GM23338 (cell line): ENCODE measurements around the gene MRPS15. TPM values are rescaled to one million over a fixed set of nuclear protein-coding genes. Genes with fewer than 3 reads are reported as not detected.

Experiments used
- ATAC-seq: fragments of 200-7000 bp; cut with Tn5 transposase; 3 replicates; pipeline ENCODE4 v1.9.1; 2020
- DNase-seq: peaks from one replicate; pipeline ENCODE4 v3.0.0-alpha.2; 2015; ENCODE audit warnings: low spot score
- H2AFZ ChIP-seq: fragments of 200-600 bp; sonication (generic); 2 replicates; pipeline ENCODE4 v1.8.0; 2016; ENCODE audit warnings: antibody characterized with exemption, mild to moderate bottlenecking, moderate library complexity
- H3F3A ChIP-seq: fragments of 200-600 bp; sonication (generic); replicated peaks from 2 replicates; pipeline ENCODE4 v1.8.0; 2017; ENCODE audit warnings: antibody characterized with exemption, mixed run types, low read depth
- H3K27ac ChIP-seq: fragments of 200-600 bp; sonication (generic); 2 replicates; pipeline ENCODE4 v1.6.1; 2016; ENCODE audit warnings: low read depth
- H3K27me3 ChIP-seq: fragments of 200-600 bp; sonication (generic); 2 replicates; pipeline ENCODE4 v1.8.0; 2016; ENCODE audit warnings: mild to moderate bottlenecking, mixed run types, moderate library complexity; ENCODE audit not compliant: insufficient read depth
- H3K36me3 ChIP-seq: fragments of 200-600 bp; sonication (generic); 2 replicates; pipeline ENCODE4 v1.8.0; 2016; ENCODE audit warnings: mild to moderate bottlenecking; ENCODE audit not compliant: insufficient read depth
- H3K4me1 ChIP-seq: fragments of 200-600 bp; sonication (generic); 2 replicates; pipeline ENCODE4 v1.8.0; 2016; ENCODE audit warnings: mild to moderate bottlenecking, moderate library complexity; ENCODE audit not compliant: insufficient read depth
- H3K4me2 ChIP-seq: fragments of 200-600 bp; sonication (generic); 2 replicates; pipeline ENCODE4 v1.7.1; 2017; ENCODE audit warnings: mixed run types
- H3K4me3 ChIP-seq: fragments of 200-600 bp; sonication (generic); 2 replicates; pipeline ENCODE4 v1.6.1; 2016; ENCODE audit warnings: mixed run types
- H3K79me2 ChIP-seq: fragments of 200-600 bp; sonication (generic); replicated peaks from 2 replicates; pipeline ENCODE4 v1.8.0; 2017; ENCODE audit warnings: mild to moderate bottlenecking; ENCODE audit not compliant: insufficient read depth
- H3K9me2 ChIP-seq: fragments of 200-600 bp; sonication (generic); 2 replicates; pipeline ENCODE4 v1.8.0; 2017; ENCODE audit not compliant: insufficient read depth
- H4K20me1 ChIP-seq: fragments of 200-600 bp; sonication (generic); replicated peaks from 2 replicates; pipeline ENCODE4 v1.8.0; 2017; ENCODE audit warnings: mild to moderate bottlenecking; ENCODE audit not compliant: insufficient read depth
- H3K27ac Mint-ChIP-seq: 2 replicates; pipeline ENCODE4 v1.8.0; 2020; ENCODE audit warnings: inconsistent platforms, mild to moderate bottlenecking, moderate library complexity, mixed read lengths
- H3K27me3 Mint-ChIP-seq: 3 replicates; pipeline ENCODE4 v1.8.0; 2022; ENCODE audit warnings: low read depth, mild to moderate bottlenecking, moderate library complexity, mixed read lengths, inconsistent platforms; ENCODE audit not compliant: insufficient read depth, poor library complexity
- H3K36me3 Mint-ChIP-seq: 3 replicates; pipeline ENCODE4 v1.8.0; 2021; ENCODE audit warnings: low read depth, mild to moderate bottlenecking, inconsistent platforms, moderate library complexity, mixed read lengths
- H3K4me1 Mint-ChIP-seq: 3 replicates; pipeline ENCODE4 v1.8.0; 2020; ENCODE audit warnings: mild to moderate bottlenecking, inconsistent platforms, mixed read lengths
- H3K4me3 Mint-ChIP-seq: 3 replicates; pipeline ENCODE4 v1.8.0; 2021; ENCODE audit warnings: moderate library complexity, mild to moderate bottlenecking, inconsistent platforms, mixed read lengths
- H3K9me3 Mint-ChIP-seq: 3 replicates; pipeline ENCODE4 v1.8.0; 2020; ENCODE audit warnings: moderate library complexity, mild to moderate bottlenecking, inconsistent platforms, mixed read lengths
- CREB1 ChIP-seq: fragments of 250-450 bp; sonication (Bioruptor Pico); IDR thresholded peaks from 2 replicates; pipeline ENCODE4 v1.5.0; 2020; ENCODE audit warnings: low read depth, mild to moderate bottlenecking, moderate library complexity
- EZH2 ChIP-seq: fragments of 200-600 bp; sonication (generic); IDR thresholded peaks from one replicate; pipeline ENCODE4 v1.8.0; 2017; ENCODE audit warnings: antibody characterized with exemption, mild to moderate bottlenecking, low read depth; ENCODE audit not compliant: unreplicated experiment
- EZH2phosphoT487 ChIP-seq: fragments of 200-600 bp; sonication (generic); IDR thresholded peaks from one replicate; pipeline ENCODE4 v1.8.1; 2018; ENCODE audit warnings: antibody characterized with exemption; ENCODE audit not compliant: unreplicated experiment
- JUNB ChIP-seq: IDR thresholded peaks from one replicate; pipeline ENCODE4 v1.6.1; 2016; ENCODE audit warnings: antibody characterized with exemption; ENCODE audit not compliant: unreplicated experiment
- NANOG ChIP-seq: IDR thresholded peaks from 2 replicates; pipeline ENCODE4 v1.6.1; 2016; ENCODE audit warnings: antibody characterized with exemption, borderline replicate concordance
- POLR2AphosphoS5 ChIP-seq: IDR thresholded peaks from 2 replicates; pipeline ENCODE4 v1.6.1; 2016; ENCODE audit warnings: antibody characterized with exemption, low read depth
- STAT1 ChIP-seq: IDR thresholded peaks from one replicate; pipeline ENCODE4 v1.6.1; 2016; ENCODE audit warnings: antibody characterized with exemption; ENCODE audit not compliant: unreplicated experiment
- ZNF114 ChIP-seq: fragments of 250-450 bp; sonication (Bioruptor Pico); IDR thresholded peaks from 2 replicates; pipeline ENCODE4 v1.5.0; 2020; ENCODE audit warnings: mild to moderate bottlenecking, moderate library complexity
- ZNF331 ChIP-seq: fragments of 250-450 bp; sonication (Bioruptor Pico); IDR thresholded peaks from 2 replicates; pipeline ENCODE4 v1.5.0; 2020; ENCODE audit warnings: low read depth, mild to moderate bottlenecking, moderate library complexity
- polyA plus RNA-seq: library from polyadenylated mRNA; unstranded; fragments of >200 nt; fragmentation: Nextera tagmentation; extraction: Ambion mirVana; gene quantifications from 2 replicates; pipeline ENCODE4 v1.2.1, GENCODE V29; 2016
- total RNA-seq: library from RNA; depleted of rRNA; stranded (reverse); fragments of >200 nt; shearing (Covaris generic); gene quantifications from 2 replicates; pipeline ENCODE4 v1.2.3, GENCODE V29; 2014
- TF ChIP-seq, protein P1 (sequence below): IDR thresholded peaks from 2 replicates; pipeline ENCODE4 v1.6.1; 2016; ENCODE audit warnings: antibody characterized with exemption
- TF ChIP-seq, protein P2 (sequence below): IDR thresholded peaks from one replicate; pipeline ENCODE4 v1.6.1; 2018; ENCODE audit warnings: antibody characterized with exemption; ENCODE audit not compliant: unreplicated experiment
- TF ChIP-seq, protein P3 (sequence below): fragments of 250-450 bp; sonication (Bioruptor Pico); IDR thresholded peaks from 2 replicates; pipeline ENCODE4 v1.5.0; 2020; ENCODE audit warnings: mild to moderate bottlenecking, moderate library complexity
- TF ChIP-seq, protein P4 (sequence below), 2 experiments: fragments of 200-600 bp in 1 of 2; sonication (generic) in 1 of 2; conservative IDR thresholded peaks; 2 replicates each; pipeline versions ENCODE4 v1.5.1 to v1.6.1; 2016 to 2017; ENCODE audit warnings: antibody characterized with exemption in 2 of 2, low read depth in 2 of 2, mild to moderate bottlenecking in 2 of 2, moderate library complexity in 1 of 2

The MRPS15 gene
- total and polyA plus RNA-seq, 2 experiments from 2014 or later: 105 to 311 TPM

DNA sequence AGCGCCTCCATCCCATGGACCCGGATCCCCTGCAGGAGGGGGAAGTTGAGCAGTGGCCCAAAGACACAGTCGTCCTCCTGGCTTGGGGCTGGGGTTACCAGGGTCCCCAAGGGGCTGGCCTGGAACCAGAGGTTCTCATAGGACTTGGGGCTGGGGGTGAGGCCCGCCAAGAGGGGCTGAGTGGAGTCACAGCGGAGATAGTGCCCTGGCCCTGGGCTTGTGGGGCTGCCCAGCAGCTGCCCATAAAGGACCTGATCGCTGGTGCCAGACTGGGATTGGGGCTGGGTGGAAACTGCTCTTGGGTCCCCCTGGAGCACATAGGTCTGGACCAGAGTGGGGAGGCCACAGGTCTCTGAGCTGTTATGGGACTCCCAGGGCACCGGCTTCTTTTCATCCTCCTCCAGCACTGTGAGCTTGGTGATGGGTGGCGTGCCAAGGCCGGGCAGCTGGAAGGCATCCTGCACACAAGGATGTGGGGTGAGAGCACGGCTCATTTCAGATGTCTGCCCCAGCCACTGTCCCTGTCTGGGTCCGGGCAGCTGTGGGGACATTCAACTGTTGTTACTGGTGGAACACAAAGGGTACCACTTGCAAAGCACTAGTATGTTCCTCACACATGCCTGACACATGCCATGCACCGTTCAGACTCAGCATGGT, 2.3 kb upstream of the MRPS15 start:
- no peak overlapping the region for H3K27ac Mint-ChIP-seq
- H3K79me2 ChIP-seq: peaks cover 7% of the 10 kb centered on the region; the same call in 1 of the 2 replicates

More for the DNA sequence above, 2.3 kb upstream of the MRPS15 start:
- Histone ChIP-seq H3K4me1 (peaks cover 12% of the 10 kb centered on the region; the same call in 1 of the 2 replicates), H3K36me3 (peaks cover 4% of the 10 kb centered on the region; the same call in 1 of the 2 replicates), H4K20me1 (0 out of 2 replicates have a peak, but pooled peaks cover 5% of the 10 kb centered on the region), H3K4me2 (no peak overlapping the region), H3K27me3 (peaks cover 50% of the 10 kb centered on the region), H3F3A (peaks cover 5% of the 10 kb centered on the region), H3K4me3 (no peak overlapping the region), H3K9me2 (no peaks in the 10 kb centered on the region), H2AFZ (no peak overlapping the region), H3K27ac (no peak overlapping the region)
- Mint-ChIP-seq H3K4me3 (no peak overlapping the region), H3K4me1 (peaks cover 23% of the 10 kb centered on the region), H3K9me3 (no peaks in the 10 kb centered on the region), H3K36me3 (peaks cover 15% of the 10 kb centered on the region; the same call in 2 of the 3 replicates), H3K27me3 (peaks cover 42% of the 10 kb centered on the region)
- ATAC-seq (no peak), DNase-seq (no peak)
- no peak for TF ChIP-seq NANOG
- no peak for TF ChIP-seq EZH2phosphoT487
- no peak for TF ChIP-seq EZH2
- TF ChIP-seq, protein P1, sequence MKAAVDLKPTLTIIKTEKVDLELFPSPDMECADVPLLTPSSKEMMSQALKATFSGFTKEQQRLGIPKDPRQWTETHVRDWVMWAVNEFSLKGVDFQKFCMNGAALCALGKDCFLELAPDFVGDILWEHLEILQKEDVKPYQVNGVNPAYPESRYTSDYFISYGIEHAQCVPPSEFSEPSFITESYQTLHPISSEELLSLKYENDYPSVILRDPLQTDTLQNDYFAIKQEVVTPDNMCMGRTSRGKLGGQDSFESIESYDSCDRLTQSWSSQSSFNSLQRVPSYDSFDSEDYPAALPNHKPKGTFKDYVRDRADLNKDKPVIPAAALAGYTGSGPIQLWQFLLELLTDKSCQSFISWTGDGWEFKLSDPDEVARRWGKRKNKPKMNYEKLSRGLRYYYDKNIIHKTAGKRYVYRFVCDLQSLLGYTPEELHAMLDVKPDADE: no peak
- TF ChIP-seq, protein P2, sequence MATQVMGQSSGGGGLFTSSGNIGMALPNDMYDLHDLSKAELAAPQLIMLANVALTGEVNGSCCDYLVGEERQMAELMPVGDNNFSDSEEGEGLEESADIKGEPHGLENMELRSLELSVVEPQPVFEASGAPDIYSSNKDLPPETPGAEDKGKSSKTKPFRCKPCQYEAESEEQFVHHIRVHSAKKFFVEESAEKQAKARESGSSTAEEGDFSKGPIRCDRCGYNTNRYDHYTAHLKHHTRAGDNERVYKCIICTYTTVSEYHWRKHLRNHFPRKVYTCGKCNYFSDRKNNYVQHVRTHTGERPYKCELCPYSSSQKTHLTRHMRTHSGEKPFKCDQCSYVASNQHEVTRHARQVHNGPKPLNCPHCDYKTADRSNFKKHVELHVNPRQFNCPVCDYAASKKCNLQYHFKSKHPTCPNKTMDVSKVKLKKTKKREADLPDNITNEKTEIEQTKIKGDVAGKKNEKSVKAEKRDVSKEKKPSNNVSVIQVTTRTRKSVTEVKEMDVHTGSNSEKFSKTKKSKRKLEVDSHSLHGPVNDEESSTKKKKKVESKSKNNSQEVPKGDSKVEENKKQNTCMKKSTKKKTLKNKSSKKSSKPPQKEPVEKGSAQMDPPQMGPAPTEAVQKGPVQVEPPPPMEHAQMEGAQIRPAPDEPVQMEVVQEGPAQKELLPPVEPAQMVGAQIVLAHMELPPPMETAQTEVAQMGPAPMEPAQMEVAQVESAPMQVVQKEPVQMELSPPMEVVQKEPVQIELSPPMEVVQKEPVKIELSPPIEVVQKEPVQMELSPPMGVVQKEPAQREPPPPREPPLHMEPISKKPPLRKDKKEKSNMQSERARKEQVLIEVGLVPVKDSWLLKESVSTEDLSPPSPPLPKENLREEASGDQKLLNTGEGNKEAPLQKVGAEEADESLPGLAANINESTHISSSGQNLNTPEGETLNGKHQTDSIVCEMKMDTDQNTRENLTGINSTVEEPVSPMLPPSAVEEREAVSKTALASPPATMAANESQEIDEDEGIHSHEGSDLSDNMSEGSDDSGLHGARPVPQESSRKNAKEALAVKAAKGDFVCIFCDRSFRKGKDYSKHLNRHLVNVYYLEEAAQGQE: no peak
- TF ChIP-seq POLR2AphosphoS5: no peak
- TF ChIP-seq ZNF114 (CRISPR knock-in tag): no peak
- TF ChIP-seq STAT1: no peak
- no peak for TF ChIP-seq JUNB
- TF ChIP-seq, protein P3, sequence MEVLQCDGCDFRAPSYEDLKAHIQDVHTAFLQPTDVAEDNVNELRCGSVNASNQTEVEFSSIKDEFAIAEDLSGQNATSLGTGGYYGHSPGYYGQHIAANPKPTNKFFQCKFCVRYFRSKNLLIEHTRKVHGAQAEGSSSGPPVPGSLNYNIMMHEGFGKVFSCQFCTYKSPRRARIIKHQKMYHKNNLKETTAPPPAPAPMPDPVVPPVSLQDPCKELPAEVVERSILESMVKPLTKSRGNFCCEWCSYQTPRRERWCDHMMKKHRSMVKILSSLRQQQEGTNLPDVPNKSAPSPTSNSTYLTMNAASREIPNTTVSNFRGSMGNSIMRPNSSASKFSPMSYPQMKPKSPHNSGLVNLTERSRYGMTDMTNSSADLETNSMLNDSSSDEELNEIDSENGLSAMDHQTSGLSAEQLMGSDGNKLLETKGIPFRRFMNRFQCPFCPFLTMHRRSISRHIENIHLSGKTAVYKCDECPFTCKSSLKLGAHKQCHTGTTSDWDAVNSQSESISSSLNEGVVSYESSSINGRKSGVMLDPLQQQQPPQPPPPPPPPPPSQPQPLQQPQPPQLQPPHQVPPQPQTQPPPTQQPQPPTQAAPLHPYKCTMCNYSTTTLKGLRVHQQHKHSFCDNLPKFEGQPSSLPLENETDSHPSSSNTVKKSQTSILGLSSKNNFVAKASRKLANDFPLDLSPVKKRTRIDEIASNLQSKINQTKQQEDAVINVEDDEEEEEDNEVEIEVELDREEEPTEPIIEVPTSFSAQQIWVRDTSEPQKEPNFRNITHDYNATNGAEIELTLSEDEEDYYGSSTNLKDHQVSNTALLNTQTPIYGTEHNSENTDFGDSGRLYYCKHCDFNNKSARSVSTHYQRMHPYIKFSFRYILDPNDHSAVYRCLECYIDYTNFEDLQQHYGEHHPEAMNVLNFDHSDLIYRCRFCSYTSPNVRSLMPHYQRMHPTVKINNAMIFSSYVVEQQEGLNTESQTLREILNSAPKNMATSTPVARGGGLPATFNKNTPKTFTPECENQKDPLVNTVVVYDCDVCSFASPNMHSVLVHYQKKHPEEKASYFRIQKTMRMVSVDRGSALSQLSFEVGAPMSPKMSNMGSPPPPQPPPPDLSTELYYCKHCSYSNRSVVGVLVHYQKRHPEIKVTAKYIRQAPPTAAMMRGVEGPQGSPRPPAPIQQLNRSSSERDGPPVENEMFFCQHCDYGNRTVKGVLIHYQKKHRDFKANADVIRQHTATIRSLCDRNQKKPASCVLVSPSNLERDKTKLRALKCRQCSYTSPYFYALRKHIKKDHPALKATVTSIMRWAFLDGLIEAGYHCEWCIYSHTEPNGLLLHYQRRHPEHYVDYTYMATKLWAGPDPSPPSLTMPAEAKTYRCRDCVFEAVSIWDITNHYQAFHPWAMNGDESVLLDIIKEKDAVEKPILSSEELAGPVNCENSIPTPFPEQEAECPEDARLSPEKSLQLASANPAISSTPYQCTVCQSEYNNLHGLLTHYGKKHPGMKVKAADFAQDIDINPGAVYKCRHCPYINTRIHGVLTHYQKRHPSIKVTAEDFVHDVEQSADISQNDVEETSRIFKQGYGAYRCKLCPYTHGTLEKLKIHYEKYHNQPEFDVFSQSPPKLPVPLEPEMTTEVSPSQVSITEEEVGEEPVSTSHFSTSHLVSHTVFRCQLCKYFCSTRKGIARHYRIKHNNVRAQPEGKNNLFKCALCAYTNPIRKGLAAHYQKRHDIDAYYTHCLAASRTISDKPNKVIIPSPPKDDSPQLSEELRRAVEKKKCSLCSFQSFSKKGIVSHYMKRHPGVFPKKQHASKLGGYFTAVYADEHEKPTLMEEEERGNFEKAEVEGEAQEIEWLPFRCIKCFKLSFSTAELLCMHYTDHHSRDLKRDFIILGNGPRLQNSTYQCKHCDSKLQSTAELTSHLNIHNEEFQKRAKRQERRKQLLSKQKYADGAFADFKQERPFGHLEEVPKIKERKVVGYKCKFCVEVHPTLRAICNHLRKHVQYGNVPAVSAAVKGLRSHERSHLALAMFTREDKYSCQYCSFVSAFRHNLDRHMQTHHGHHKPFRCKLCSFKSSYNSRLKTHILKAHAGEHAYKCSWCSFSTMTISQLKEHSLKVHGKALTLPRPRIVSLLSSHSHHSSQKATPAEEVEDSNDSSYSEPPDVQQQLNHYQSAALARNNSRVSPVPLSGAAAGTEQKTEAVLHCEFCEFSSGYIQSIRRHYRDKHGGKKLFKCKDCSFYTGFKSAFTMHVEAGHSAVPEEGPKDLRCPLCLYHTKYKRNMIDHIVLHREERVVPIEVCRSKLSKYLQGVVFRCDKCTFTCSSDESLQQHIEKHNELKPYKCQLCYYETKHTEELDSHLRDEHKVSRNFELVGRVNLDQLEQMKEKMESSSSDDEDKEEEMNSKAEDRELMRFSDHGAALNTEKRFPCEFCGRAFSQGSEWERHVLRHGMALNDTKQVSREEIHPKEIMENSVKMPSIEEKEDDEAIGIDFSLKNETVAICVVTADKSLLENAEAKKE (CRISPR knock-in tag): no peak
- TF ChIP-seq CREB1 (CRISPR knock-in tag): no peak
- TF ChIP-seq, protein P4, sequence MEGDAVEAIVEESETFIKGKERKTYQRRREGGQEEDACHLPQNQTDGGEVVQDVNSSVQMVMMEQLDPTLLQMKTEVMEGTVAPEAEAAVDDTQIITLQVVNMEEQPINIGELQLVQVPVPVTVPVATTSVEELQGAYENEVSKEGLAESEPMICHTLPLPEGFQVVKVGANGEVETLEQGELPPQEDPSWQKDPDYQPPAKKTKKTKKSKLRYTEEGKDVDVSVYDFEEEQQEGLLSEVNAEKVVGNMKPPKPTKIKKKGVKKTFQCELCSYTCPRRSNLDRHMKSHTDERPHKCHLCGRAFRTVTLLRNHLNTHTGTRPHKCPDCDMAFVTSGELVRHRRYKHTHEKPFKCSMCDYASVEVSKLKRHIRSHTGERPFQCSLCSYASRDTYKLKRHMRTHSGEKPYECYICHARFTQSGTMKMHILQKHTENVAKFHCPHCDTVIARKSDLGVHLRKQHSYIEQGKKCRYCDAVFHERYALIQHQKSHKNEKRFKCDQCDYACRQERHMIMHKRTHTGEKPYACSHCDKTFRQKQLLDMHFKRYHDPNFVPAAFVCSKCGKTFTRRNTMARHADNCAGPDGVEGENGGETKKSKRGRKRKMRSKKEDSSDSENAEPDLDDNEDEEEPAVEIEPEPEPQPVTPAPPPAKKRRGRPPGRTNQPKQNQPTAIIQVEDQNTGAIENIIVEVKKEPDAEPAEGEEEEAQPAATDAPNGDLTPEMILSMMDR (conservative IDR thresholded peaks at IDR 0.05; ENCODE audit: low read depth in 2 of 2): no peak
- TF ChIP-seq ZNF331 (CRISPR knock-in tag): no peak
